ENCODE measurements around the gene SORCS1. TPM values are rescaled to one million over a fixed set of nuclear protein-coding genes. Genes with fewer than 3 reads are reported as not detected.

SORCS1 gene
- total and polyA plus RNA-seq, 4 donors = 0.04 to 3.5 (median 0.05) TPM

- 83 to 87% methylated on average over 1 of the region's 1 CpG for WGBS, 2 donors
Observed at GRCh38 chr10:106619346-106619745, 545.2 kb downstream of the SORCS1 start.

GRCh38 chr10:106618646-106619045 is 545.9 kb downstream of the SORCS1 start:
- no peak overlapping the region for H3K4me3 ChIP-seq
- H3K4me1 ChIP-seq (ENCODE audit: control insufficient read depth in 5 of 5, insufficient read depth in 5 of 5, low read length in 5 of 5) = peaks cover 0 to 7% (median 0%) of the 10 kb centered on the region in 5 donors
- peak in 2 of 3 donors; percentile 21 to 49 for DNase-seq
- H3K9ac ChIP-seq (ENCODE audit: insufficient read depth in 1 of 2, low read length in 2 of 2) = no peak overlapping the region
- H3K27me3 ChIP-seq (ENCODE audit: control insufficient read depth in 3 of 3, insufficient read depth in 3 of 3, low read length in 2 of 3) = peaks cover 0 to 3% (median 0%) of the 10 kb centered on the region in 3 donors
- 39 to 52% methylated on average over 5 of the region's 5 CpGs for WGBS, 2 donors
- TF ChIP-seq CTCF (IDR thresholded peaks at IDR 0.05; ENCODE audit: control extremely low read depth, extremely low read depth) = no peak
- no peaks in the 10 kb centered on the region for H3K9me3 ChIP-seq (ENCODE audit: control insufficient read depth in 4 of 4, insufficient read depth in 3 of 4, low read length in 3 of 4)
- H3K36me3 ChIP-seq (ENCODE audit: control insufficient read depth in 4 of 4, insufficient read depth in 4 of 4, low read length in 4 of 4) = no peaks in the 10 kb centered on the region
- no peak for ATAC-seq (ENCODE audit: insufficient read depth, low FRiP score)
- no peak overlapping the region for H3K27ac ChIP-seq (ENCODE audit: low read depth in 1 of 2, low read length in 1 of 2)

More at GRCh38 chr10:106619346-106619745, 545.2 kb downstream of the SORCS1 start:
- peaks cover 0 to 7% (median 0%) of the 10 kb centered on the region in 5 donors for H3K4me1 ChIP-seq (ENCODE audit: control insufficient read depth in 5 of 5, insufficient read depth in 5 of 5, low read length in 5 of 5)
- no peak overlapping the region for H3K4me3 ChIP-seq
- H3K9ac ChIP-seq (ENCODE audit: insufficient read depth in 1 of 2, low read length in 2 of 2) = no peak overlapping the region
- H3K27me3 ChIP-seq (ENCODE audit: control insufficient read depth in 3 of 3, insufficient read depth in 3 of 3, low read length in 2 of 3) = peaks cover 0 to 3% (median 0%) of the 10 kb centered on the region in 3 donors
- peak in 1 of 3 donors; percentile 10 for DNase-seq
- H3K36me3 ChIP-seq (ENCODE audit: control insufficient read depth in 4 of 4, insufficient read depth in 4 of 4, low read length in 4 of 4) = no peaks in the 10 kb centered on the region
- H3K9me3 ChIP-seq (ENCODE audit: control insufficient read depth in 4 of 4, insufficient read depth in 3 of 4, low read length in 3 of 4) = no peaks in the 10 kb centered on the region
- TF ChIP-seq CTCF (IDR thresholded peaks at IDR 0.05; ENCODE audit: control extremely low read depth, extremely low read depth) = no peak
- ATAC-seq (ENCODE audit: insufficient read depth, low FRiP score) = no peak
- H3K27ac ChIP-seq (ENCODE audit: low read depth in 1 of 2, low read length in 1 of 2) = no peak overlapping the region

- Histone ChIP-seq H3K4me1 (ENCODE audit: control insufficient read depth in 5 of 5, insufficient read depth in 5 of 5, low read length in 5 of 5) (peaks cover 0 to 7% (median 0%) of the 10 kb centered on the region in 5 donors), H3K9me3 (ENCODE audit: control insufficient read depth in 4 of 4, insufficient read depth in 3 of 4, low read length in 3 of 4) (peaks cover 0 to 3% (median 0%) of the 10 kb centered on the region in 4 donors), H3K4me3 (no peak overlapping the region), H3K36me3 (ENCODE audit: control insufficient read depth in 4 of 4, insufficient read depth in 4 of 4, low read length in 4 of 4) (no peaks in the 10 kb centered on the region), H3K9ac (ENCODE audit: insufficient read depth in 1 of 2, low read length in 2 of 2) (no peak overlapping the region), H3K27ac (ENCODE audit: low read depth in 1 of 2, low read length in 1 of 2) (no peak overlapping the region), H3K27me3 (ENCODE audit: control insufficient read depth in 3 of 3, insufficient read depth in 3 of 3, low read length in 2 of 3) (peaks cover 0 to 3% (median 0%) of the 10 kb centered on the region in 3 donors)
- 10% methylated on average over 3 of the region's 3 CpGs for WGBS, 2 donors
- DNase-seq = no peak
- ATAC-seq (ENCODE audit: insufficient read depth, low FRiP score) = no peak
- TF ChIP-seq CTCF (IDR thresholded peaks at IDR 0.05; ENCODE audit: control extremely low read depth, extremely low read depth) = no peak
Observed at GRCh38 chr10:106615081-106615480, 549.4 kb downstream of the SORCS1 start.

GRCh38 chr10:106614293-106614692 is 550.2 kb downstream of the SORCS1 start:
- Histone ChIP-seq H3K36me3 (ENCODE audit: control insufficient read depth in 4 of 4, insufficient read depth in 4 of 4, low read length in 4 of 4) (no peaks in the 10 kb centered on the region), H3K27me3 (ENCODE audit: control insufficient read depth in 3 of 3, insufficient read depth in 3 of 3, low read length in 2 of 3) (peaks cover 0 to 3% (median 0%) of the 10 kb centered on the region in 3 donors), H3K9me3 (ENCODE audit: control insufficient read depth in 4 of 4, insufficient read depth in 3 of 4, low read length in 3 of 4) (peaks cover 0 to 3% (median 0%) of the 10 kb centered on the region in 4 donors), H3K4me1 (ENCODE audit: control insufficient read depth in 5 of 5, insufficient read depth in 5 of 5, low read length in 5 of 5) (peaks cover 0 to 7% (median 0%) of the 10 kb centered on the region in 5 donors), H3K27ac (ENCODE audit: low read depth in 1 of 2, low read length in 1 of 2) (no peak overlapping the region), H3K9ac (ENCODE audit: insufficient read depth in 1 of 2, low read length in 2 of 2) (no peak overlapping the region), H3K4me3 (no peak overlapping the region)
- 61 to 70% methylated on average over 5 of the region's 5 CpGs for WGBS, 2 donors
- DNase-seq = no peak
- ATAC-seq (ENCODE audit: insufficient read depth, low FRiP score) = no peak
- TF ChIP-seq CTCF (IDR thresholded peaks at IDR 0.05; ENCODE audit: control extremely low read depth, extremely low read depth) = no peak

Measured in lung (tissue), 12 donors.